ENCODE data around the gene PKD2. TPM values are rescaled to one million over a fixed set of nuclear protein-coding genes. Genes with fewer than 3 reads are reported as not detected.

The PKD2 gene
- total RNA-seq, 1 experiment from 2014 or later, result 21.4 TPM

DNA sequence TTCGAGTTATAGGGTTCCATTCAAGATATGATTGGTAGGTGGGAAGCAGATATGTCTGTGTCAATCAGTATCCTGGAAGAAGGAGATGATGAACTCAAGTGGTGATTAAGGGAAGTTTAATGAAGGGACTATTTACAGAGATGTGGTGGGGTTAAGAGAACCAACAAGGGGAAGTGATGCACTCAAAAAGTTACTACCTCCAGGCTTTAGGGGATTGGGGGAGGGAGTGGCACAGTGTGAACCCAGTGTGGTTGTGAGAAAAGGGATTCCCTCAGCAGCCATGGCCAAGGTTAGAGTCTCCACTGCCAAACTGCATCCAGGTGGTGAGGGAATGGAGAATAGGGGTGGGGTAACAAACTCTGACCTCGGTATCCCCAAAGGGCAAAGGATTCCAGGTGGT, 27.9 kb downstream of the PKD2 start:
- Mint-ChIP-seq H3K9me3 (no peaks in the 10 kb centered on the region), H3K4me1 (no peaks in the 10 kb centered on the region), H3K36me3 (peaks cover 53% of the 10 kb centered on the region), H3K4me3 (no peak overlapping the region), H3K27me3 (ENCODE audit: low read depth) (peaks cover 3% of the 10 kb centered on the region; the same call in 1 of the 2 replicates), H3K27ac (no peak overlapping the region; the same call in 1 of the 2 replicates)
- TF ChIP-seq TEAD4 (CRISPR knock-in tag; IDR thresholded peaks at IDR 0.05) (no peak), GABPB1 (CRISPR knock-in tag; IDR thresholded peaks at IDR 0.05) (no peak), IRF2 (CRISPR knock-in tag; IDR thresholded peaks at IDR 0.05; ENCODE audit: borderline replicate concordance, low read depth) (no peak), ZNF423 (CRISPR knock-in tag; IDR thresholded peaks at IDR 0.05) (no peak), MXD4 (CRISPR knock-in tag; IDR thresholded peaks at IDR 0.05; ENCODE audit: borderline replicate concordance) (no peak), ZNF281 (CRISPR knock-in tag; IDR thresholded peaks at IDR 0.05) (no peak), FOXJ3 (CRISPR knock-in tag; IDR thresholded peaks at IDR 0.05; ENCODE audit: borderline replicate concordance) (no peak)
- TF ChIP-seq, protein P1, sequence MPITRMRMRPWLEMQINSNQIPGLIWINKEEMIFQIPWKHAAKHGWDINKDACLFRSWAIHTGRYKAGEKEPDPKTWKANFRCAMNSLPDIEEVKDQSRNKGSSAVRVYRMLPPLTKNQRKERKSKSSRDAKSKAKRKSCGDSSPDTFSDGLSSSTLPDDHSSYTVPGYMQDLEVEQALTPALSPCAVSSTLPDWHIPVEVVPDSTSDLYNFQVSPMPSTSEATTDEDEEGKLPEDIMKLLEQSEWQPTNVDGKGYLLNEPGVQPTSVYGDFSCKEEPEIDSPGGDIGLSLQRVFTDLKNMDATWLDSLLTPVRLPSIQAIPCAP (CRISPR knock-in tag; IDR thresholded peaks at IDR 0.05), result no peak
- TF ChIP-seq, protein P2, sequence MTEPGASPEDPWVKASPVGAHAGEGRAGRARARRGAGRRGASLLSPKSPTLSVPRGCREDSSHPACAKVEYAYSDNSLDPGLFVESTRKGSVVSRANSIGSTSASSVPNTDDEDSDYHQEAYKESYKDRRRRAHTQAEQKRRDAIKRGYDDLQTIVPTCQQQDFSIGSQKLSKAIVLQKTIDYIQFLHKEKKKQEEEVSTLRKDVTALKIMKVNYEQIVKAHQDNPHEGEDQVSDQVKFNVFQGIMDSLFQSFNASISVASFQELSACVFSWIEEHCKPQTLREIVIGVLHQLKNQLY (CRISPR knock-in tag; IDR thresholded peaks at IDR 0.05), result no peak
- TF ChIP-seq, protein P3, sequence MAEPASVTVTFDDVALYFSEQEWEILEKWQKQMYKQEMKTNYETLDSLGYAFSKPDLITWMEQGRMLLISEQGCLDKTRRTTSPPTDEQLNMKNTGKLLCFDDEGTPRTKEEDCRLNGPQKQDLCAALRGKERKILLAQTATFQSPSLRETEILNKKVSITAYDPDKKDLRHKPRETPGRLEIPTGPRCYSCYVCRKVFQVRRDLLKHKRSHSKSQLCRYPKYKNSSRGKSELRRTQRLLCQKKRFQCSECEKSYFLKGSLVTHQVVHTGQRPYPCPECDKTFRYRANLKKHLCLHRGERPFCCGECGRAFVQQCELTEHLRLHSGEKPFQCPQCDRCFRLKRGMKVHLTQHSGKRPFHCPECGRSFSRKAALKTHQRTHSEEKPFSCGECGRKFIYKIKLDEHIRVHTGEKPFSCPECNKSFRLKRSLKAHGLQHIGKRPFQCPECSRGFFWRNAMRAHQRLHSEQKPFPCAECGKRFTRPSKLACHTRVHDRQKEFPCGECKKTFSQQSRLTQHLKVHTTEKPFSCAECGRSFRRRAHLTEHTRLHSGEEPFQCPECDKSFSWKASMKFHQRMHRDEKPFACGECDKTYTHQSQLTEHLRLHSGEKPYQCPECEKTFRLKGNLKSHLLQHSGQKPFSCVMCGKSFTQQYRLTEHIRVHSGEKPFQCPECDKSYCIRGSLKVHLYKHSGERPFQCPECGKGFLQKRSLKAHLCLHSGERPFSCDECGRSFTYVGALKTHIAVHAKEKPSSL (CRISPR knock-in tag; conservative IDR thresholded peaks at IDR 0.05), result no peak
- ATAC-seq (no peak), DNase-seq (ENCODE audit: low spot score) (no peak)
- CTCF ChIA-PET, result no interaction called here
- POLR2A ChIA-PET, result no interaction called here

DNA sequence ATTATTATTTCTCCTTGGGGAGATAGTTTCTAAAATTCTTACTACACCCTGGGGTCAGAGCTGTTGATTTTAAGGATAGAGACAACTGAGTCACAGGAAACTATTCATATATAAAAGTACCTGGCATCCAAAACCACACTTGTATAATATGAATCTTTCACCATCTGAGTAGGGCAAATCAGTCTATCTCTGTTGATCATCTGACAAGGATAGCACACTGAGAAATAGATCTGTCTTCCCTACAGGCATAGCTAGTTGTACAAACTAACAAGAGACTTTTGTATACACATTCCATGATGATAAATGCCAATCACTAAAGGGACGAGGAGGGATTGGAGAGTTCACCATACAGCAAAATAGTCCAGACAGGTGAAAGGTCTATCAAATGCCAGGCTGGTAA, 30.0 kb downstream of the PKD2 start:
- Mint-ChIP-seq H3K9me3 (no peaks in the 10 kb centered on the region), H3K36me3 (peaks cover 48% of the 10 kb centered on the region), H3K27ac (no peak overlapping the region), H3K27me3 (ENCODE audit: low read depth) (no peaks in the 10 kb centered on the region), H3K4me3 (no peak overlapping the region), H3K4me1 (no peaks in the 10 kb centered on the region)
- no peak for ATAC-seq
- ChIA-PET POLR2A (no interaction called here), CTCF (interaction anchor here (1.2 kb wide), 1 partner anchor 17 kb away, joined by 5 read pairs; no protein-coding TSS in a partner anchor)
- DNase-seq (ENCODE audit: low spot score), result no peak
- TF ChIP-seq ZBTB21 (CRISPR knock-in tag; IDR thresholded peaks at IDR 0.05; ENCODE audit: borderline replicate concordance), result no peak
- TF ChIP-seq TCF7 (CRISPR knock-in tag; IDR thresholded peaks at IDR 0.05; ENCODE audit: low read depth), result no peak
- TF ChIP-seq, protein P4, sequence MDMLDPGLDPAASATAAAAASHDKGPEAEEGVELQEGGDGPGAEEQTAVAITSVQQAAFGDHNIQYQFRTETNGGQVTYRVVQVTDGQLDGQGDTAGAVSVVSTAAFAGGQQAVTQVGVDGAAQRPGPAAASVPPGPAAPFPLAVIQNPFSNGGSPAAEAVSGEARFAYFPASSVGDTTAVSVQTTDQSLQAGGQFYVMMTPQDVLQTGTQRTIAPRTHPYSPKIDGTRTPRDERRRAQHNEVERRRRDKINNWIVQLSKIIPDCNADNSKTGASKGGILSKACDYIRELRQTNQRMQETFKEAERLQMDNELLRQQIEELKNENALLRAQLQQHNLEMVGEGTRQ (CRISPR knock-in tag; IDR thresholded peaks at IDR 0.05), result no peak
- no peak for TF ChIP-seq CBFB (CRISPR knock-in tag; IDR thresholded peaks at IDR 0.05; ENCODE audit: low read depth)
- TF ChIP-seq AFF4 (CRISPR knock-in tag; IDR thresholded peaks at IDR 0.05; ENCODE audit: borderline replicate concordance), result no peak
- TF ChIP-seq, protein P5, sequence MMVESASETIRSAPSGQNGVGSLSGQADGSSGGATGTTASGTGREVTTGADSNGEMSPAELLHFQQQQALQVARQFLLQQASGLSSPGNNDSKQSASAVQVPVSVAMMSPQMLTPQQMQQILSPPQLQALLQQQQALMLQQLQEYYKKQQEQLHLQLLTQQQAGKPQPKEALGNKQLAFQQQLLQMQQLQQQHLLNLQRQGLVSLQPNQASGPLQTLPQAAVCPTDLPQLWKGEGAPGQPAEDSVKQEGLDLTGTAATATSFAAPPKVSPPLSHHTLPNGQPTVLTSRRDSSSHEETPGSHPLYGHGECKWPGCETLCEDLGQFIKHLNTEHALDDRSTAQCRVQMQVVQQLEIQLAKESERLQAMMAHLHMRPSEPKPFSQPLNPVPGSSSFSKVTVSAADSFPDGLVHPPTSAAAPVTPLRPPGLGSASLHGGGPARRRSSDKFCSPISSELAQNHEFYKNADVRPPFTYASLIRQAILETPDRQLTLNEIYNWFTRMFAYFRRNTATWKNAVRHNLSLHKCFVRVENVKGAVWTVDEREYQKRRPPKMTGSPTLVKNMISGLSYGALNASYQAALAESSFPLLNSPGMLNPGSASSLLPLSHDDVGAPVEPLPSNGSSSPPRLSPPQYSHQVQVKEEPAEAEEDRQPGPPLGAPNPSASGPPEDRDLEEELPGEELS (CRISPR knock-in tag; IDR thresholded peaks at IDR 0.05), result no peak
- no peak for TF ChIP-seq ZNF263 (CRISPR knock-in tag; IDR thresholded peaks at IDR 0.05; ENCODE audit: low read depth)
- TF ChIP-seq SMAD4 (CRISPR knock-in tag; IDR thresholded peaks at IDR 0.05), result no peak
- TF ChIP-seq, protein P1 (CRISPR knock-in tag; IDR thresholded peaks at IDR 0.05), result no peak
- TF ChIP-seq E2F1 (CRISPR knock-in tag; IDR thresholded peaks at IDR 0.05), result no peak
